ENCODE results near the gene TMCO6.
A peak's percentile ranks its signal among the peaks of the same experiment; 100 is the strongest.

TMCO6 gene

GRCh38 chr5:140674211-140674610, 35.0 kb downstream of the TMCO6 start:
- no peak for DNase-seq

GRCh38 chr5:140674629-140675028, 35.4 kb downstream of the TMCO6 start:
- no peak for DNase-seq

- DNase-seq = no peak
These were observed 38.7 kb downstream of the TMCO6 start for GRCh38 chr5:140677947-140678346.

- DNase-seq = no peak
These were observed 39.7 kb downstream of the TMCO6 start for GRCh38 chr5:140678993-140679392.

GRCh38 chr5:140690376-140690932, 51.2 kb downstream of the TMCO6 start:
- DNase-seq = no peak

- peak; percentile 72 to 77 for DNase-seq
These were observed 52.0 kb downstream of the TMCO6 start, which contains the start of the genes HARS1 and HARS2 for GRCh38 chr5:140690941-140691924. HARS1 (minus strand) TSS chr5:140691370; CDS start chr5:140691304, 66 bp downstream. HARS2 (plus strand) TSS chr5:140691455; CDS start chr5:140691649, 194 bp downstream.

GRCh38 chr5:140694276-140694675, 55.0 kb downstream of the TMCO6 start:
- no peak for DNase-seq

Data from bone marrow (tissue), 2 donors.